ENCODE results near the gene CDKN1C.

CDKN1C gene

DNA sequence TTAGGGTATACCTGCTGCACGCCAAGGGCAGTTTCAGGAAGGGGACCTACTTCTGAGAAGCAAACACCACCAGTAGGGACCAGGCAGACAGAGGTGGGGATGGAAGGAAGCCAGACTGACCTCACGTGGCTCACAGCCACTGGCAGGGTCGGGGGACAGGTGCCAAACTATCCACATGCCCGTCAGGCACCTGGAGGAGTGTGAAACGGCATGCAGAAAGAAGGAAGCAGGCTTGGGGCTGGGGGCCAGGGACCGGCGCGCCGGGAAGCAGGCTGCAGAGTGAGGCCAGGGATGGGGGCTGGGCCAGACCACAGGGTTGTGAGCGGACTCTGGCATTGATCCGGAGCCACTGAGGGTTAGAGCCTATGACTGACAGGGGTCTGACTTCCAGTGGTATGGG is 47.5 kb downstream of the CDKN1C start:
- TF ChIP-seq, protein P1, sequence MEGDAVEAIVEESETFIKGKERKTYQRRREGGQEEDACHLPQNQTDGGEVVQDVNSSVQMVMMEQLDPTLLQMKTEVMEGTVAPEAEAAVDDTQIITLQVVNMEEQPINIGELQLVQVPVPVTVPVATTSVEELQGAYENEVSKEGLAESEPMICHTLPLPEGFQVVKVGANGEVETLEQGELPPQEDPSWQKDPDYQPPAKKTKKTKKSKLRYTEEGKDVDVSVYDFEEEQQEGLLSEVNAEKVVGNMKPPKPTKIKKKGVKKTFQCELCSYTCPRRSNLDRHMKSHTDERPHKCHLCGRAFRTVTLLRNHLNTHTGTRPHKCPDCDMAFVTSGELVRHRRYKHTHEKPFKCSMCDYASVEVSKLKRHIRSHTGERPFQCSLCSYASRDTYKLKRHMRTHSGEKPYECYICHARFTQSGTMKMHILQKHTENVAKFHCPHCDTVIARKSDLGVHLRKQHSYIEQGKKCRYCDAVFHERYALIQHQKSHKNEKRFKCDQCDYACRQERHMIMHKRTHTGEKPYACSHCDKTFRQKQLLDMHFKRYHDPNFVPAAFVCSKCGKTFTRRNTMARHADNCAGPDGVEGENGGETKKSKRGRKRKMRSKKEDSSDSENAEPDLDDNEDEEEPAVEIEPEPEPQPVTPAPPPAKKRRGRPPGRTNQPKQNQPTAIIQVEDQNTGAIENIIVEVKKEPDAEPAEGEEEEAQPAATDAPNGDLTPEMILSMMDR (IDR thresholded peaks at IDR 0.05; ENCODE audit: low read depth, low read length, missing control alignments): no peak
- no peak overlapping the region for H3K4me3 ChIP-seq (ENCODE audit: low read depth, low read length)
- no peak for DNase-seq (ENCODE audit: low read depth)

- no peak for DNase-seq (ENCODE audit: low read depth)
- TF ChIP-seq, protein P1 (IDR thresholded peaks at IDR 0.05; ENCODE audit: low read depth, low read length, missing control alignments): no peak
- H3K4me3 ChIP-seq (ENCODE audit: low read depth, low read length): no peak overlapping the region
Observed at GRCh38 chr11:2837651-2838050, 47.9 kb downstream of the CDKN1C start.

DNA sequence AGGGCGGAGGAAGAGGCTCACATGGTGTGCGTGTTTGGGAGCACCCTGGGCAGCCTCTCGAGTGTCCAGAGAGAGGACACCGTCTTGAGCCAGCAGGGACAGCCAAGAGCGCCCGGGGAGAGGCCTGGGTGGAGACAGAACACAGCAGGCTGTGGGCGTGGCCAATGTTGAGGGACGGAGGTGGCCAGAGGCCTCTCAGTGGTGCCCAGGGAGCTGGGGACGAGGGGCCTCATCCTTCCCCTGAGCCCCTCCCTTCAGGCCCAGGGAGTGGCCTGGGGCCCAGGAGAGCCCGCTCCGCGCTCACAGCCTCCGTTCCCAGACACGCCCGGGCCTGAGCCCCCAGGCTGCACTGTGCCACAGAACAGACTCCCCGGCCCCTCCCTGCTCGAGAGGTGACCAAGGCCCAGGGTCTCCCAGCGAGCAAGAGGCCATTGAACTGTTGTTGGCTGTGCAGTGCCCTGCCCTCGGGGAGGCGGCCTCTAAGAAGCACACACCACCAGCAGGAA is 48.4 kb downstream of the CDKN1C start:
- no peak overlapping the region for H3K4me3 ChIP-seq (ENCODE audit: low read depth, low read length)
- TF ChIP-seq, protein P1 (IDR thresholded peaks at IDR 0.05; ENCODE audit: low read depth, low read length, missing control alignments): no peak
- DNase-seq (ENCODE audit: low read depth): no peak

- DNase-seq (ENCODE audit: low read depth): no peak
- TF ChIP-seq, protein P1 (IDR thresholded peaks at IDR 0.05; ENCODE audit: low read depth, low read length, missing control alignments): no peak
- H3K4me3 ChIP-seq (ENCODE audit: low read depth, low read length): no peak overlapping the region
Observed at GRCh38 chr11:2836315-2837095, 49.1 kb downstream of the CDKN1C start.

GRCh38 chr11:2835751-2836150 is 49.8 kb downstream of the CDKN1C start:
- no peak overlapping the region for H3K4me3 ChIP-seq (ENCODE audit: low read depth, low read length)
- TF ChIP-seq, protein P1 (IDR thresholded peaks at IDR 0.05; ENCODE audit: low read depth, low read length, missing control alignments): no peak
- DNase-seq (ENCODE audit: low read depth): no peak

- TF ChIP-seq, protein P1 (IDR thresholded peaks at IDR 0.05; ENCODE audit: low read depth, low read length, missing control alignments): no peak
- no peak overlapping the region for H3K4me3 ChIP-seq (ENCODE audit: low read depth, low read length)
- no peak for DNase-seq (ENCODE audit: low read depth)
Observed at GRCh38 chr11:2835296-2835695, 50.3 kb downstream of the CDKN1C start.
